ENCODE data around the gene DNMT3A.
"Not testable (repeated sequence)": the region's sequence is repeated elsewhere in the genome, so short reads cannot be mapped to it uniquely, and the experiment has no call there.

Gene DNMT3A

DNA sequence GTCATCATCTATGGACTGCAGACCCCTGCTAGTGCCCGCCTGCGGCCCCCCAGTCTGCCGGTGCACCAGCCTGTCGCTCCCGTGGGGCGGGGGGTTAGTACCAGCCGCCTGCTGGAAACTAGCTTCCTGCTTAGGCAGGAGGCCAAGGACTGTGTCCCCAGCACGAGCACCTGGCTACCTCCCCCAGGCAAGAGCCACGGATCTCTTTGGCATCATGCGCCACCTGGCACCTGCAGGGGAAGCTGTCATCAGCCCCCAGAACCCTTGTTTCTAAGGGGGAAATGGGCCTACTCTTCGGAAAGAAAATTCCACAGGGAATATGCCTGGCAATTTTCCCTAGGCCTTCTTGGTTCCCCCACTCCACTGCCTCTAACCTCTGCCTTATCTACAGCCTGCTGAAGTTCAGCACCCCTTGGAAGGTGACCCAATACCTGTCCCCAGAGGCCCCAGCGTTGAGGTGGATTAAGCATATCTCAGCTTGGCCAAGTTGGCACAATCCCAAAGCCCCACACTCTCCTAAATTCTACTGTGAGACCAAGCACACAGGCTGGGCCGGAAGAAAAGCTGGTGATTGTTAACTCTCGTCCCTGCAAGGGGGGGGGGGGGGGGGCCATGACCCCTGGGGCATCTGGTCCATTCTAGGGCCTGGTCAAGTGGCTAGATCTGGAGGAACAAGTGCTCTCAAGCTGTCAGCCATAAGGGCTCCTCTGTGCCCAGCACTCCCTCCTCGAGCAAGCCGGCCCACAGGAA, 111.4 kb downstream of the DNMT3A start:
- DNase-seq = no peak

GRCh38 chr2:25229279-25230197, 112.2 kb downstream of the DNMT3A start:
- DNase-seq = no peak

- no peak for DNase-seq
These were observed 112.9 kb downstream of the DNMT3A start for GRCh38 chr2:25228848-25229278.

DNA sequence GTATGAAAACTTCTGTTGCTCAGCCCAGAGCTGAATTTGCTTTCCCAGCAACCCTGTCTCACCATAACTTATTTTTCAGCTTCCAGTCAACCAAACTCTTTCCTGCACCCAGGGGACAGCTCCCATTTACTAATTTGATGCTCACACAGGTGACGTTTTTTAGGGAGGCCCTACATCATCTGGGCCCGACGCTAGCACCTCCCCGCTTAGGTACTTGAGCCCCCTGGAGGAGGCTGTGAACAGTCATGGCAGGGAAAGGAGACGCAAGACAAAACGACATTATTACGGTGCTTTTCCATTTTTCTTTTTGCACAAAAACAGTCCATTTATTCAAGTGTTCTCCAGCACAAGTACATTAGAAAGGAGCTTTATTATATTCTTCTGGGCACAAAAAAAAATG, 114.1 kb downstream of the DNMT3A start:
- no peak for DNase-seq

- DNase-seq = no peak
These were observed 114.9 kb downstream of the DNMT3A start for GRCh38 chr2:25226827-25227226.

GRCh38 chr2:25222477-25223121, 119.1 kb downstream of the DNMT3A start:
- DNase-seq = no peak

GRCh38 chr2:25221579-25221978, 120.1 kb downstream of the DNMT3A start:
- DNase-seq = no peak

GRCh38 chr2:25220313-25220712, 121.4 kb downstream of the DNMT3A start:
- DNase-seq = no peak

DNA sequence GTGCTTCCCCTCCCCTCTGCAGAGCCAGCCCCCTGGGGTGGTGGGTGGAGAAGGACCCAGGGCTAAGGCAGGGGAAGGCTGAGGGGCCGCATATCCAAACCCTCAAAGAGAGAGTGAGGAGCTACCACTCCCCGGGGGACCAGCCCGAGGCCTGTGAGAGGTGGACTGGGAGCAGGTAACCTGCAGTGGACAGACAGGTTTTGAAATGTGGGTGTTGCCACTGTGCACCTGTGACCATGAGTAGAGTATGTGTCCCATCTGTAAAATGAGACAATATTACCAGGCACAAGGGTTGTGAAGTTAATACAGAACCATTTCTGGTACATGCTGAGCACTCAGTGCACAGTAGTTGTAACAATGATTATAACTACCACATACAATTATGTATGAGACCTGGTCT, 122.1 kb downstream of the DNMT3A start:
- no peak for DNase-seq

DNA sequence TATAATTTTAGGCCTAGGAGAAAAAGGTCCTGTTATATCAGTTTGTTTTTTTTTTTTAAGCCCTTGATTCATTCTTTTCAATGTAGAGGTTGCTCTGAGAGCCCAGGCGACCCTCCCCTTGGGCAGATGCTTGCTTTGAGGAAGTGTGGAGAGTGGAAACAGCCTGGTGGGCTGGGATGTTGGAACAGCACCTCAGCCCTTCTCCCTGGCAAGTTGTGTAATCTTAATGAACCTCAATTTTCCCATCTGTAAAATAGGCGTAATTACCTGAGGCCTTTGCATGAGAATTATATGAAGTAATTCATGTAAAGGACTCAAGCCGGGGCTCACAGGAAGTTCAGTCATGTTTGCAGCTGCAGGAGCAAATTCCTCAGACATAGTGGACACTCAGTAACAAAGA, 123.6 kb downstream of the DNMT3A start:
- no peak for DNase-seq

DNA sequence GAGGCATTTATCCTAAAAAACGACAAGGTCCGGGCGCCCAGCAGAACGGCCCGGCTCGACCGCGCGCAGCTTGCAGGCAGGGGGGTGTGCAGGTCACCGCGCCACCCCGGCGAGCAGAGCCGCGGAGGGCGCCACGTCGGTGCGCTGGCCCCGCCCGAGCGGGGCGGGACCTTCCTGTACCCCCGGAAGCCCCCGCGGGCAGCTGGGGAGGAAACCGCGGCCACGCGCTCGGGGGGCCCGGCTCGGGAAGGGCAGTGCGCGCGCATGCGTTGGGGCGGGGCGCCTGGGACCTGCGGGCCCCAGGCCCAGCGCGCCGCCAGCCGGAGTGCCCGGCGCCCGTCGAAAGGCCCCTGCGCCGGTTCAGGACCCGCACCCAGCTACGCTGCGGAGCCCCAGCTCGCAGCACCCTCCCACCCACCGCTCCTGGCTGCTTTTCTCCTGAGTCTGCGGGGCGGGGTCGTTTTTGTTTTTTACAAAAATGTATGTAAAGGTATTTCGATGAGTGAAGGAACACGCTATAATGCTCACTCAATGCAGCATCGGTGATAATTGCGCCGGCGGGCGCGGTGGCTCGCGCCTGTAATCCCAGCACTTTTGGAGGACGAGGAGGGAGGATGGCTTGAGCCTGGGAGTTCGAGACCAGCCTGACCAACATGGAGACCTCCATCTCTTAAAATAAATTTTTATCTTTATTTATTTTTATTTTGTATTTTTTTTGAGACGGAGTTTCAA, 125.6 kb downstream of the DNMT3A start:
- DNase-seq = peak; percentile 86

- DNase-seq = no peak
These were observed 126.5 kb downstream of the DNMT3A start for GRCh38 chr2:25215232-25215631.

- DNase-seq = no peak
These were observed 128.5 kb downstream of the DNMT3A start for GRCh38 chr2:25213229-25213628.

GRCh38 chr2:25210923-25211322, 130.8 kb downstream of the DNMT3A start:
- DNase-seq = not testable (repeated sequence)

DNA sequence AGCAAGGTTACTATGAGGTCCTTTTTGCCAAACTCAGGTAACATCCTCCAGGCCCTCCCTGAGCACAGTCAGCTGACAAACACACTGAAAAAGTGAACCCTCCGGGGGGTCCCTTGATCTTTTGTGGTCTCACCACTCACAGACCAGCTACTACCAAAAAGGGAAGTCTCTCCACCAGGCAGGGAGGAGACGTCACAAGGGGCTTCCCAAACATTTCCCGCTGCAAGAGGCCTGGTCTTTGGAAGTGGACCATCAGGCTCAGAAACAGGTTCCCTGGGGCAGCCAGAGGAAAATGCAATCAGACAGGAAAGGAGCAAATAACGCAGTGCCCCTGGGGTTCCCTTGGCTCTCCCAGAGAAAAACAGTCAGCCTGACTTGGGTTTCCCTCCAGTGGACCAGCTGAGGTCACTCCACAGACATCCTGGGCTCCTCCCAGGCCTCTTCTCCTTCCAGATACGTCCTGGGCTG, 134.6 kb downstream of the DNMT3A start:
- no peak for DNase-seq

GRCh38 chr2:25204190-25204838, 137.4 kb downstream of the DNMT3A start:
- DNase-seq = peak; percentile 25

DNA sequence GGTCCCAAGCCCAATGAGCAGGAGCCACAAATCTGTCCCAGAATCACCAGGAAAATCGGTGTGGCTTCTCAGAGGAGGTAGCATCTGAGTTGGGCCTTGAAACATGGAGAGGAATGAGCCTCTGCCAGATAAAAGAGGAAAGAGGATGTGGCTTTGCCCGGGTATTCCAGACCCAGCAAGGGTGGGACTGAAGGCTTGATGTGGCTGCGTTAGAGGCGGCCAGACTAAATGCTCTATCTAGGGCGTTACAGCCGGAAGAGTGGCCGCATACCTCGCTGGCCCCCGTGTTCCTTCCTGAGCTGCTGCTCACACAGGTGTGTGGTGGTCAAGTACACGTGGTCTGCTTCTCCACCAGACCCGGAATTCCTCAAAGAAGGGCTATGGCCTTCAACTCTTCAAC, 139.4 kb downstream of the DNMT3A start:
- no peak for DNase-seq

DNA sequence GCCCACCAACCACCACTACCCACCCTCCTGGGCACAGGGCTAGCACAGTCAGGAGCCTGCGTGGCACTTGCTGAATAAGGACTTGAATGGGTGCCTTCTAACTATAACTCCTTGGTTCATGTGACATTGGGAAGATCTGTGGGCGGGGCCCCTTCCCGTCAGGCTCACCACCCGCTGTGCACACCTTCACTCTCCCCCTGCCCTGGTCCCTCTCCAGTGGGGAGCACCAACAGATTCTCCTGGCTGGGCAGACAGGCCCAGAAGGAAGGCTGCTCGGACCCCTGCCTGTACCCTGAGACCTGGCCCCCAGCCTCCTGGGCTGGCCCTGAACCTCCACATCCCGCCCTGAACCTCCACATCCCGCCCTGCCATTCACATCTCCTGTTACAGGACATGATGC, 139.9 kb downstream of the DNMT3A start:
- DNase-seq = no peak

- DNase-seq = no peak
These were observed 140.5 kb downstream of the DNMT3A start for GRCh38 chr2:25201265-25201664.

DNA sequence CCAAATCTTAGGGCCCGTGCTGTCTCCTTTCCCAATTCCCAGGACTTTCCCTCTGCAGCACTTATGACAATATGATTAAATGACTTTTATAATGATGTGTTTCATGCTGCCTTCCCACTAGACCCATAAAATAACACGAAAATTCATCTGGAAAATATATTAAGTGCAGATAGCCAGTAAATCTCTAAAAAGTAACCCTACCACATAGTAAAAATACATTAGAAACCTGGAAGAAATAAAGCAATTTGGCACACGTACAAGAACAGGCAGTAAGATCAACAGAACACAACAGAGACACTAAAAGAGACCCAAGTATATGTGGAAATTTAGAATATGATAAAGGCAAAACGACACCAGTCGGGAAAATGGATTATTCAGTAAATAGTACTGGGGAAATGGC, 143.1 kb downstream of the DNMT3A start:
- DNase-seq = no peak

DNA sequence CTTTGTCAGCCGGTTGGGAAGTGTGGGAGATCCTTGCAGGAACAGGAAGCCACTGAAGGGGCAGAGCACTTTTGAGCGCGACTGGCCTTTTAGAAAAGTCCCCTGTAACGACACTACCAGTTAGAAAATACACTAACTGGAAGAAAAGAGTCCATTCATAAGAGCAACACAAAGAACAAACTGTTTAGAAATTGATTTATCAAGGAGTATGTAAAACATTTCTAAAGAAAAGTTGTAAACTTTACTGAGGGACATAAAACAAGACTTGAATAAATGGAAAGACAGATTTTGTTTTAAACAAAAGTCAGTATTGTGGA, 143.6 kb downstream of the DNMT3A start:
- DNase-seq = no peak

All from activated naive CD4-positive, alpha-beta T cell treated with Interleukin-2 at 50 U/mL for 16 hours (primary cell).